ENCODE data around the gene SLC19A2. TPM values are rescaled to one million over a fixed set of nuclear protein-coding genes. Genes with fewer than 3 reads are reported as not detected.

The SLC19A2 gene
- total RNA-seq, 1 donor from 2014 or later = 12.2 TPM

- DNase-seq (ENCODE audit: low read depth, low spot score) = no peak
- Mint-ChIP-seq H3K4me1 (no peaks in the 10 kb centered on the region), H3K9me3 (no peaks in the 10 kb centered on the region), H3K4me3 (no peak overlapping the region), H3K36me3 (ENCODE audit: low read depth) (no peaks in the 10 kb centered on the region), H3K27ac (ENCODE audit: unreplicated experiment) (no peak overlapping the region), H3K27me3 (ENCODE audit: low read depth) (no peaks in the 10 kb centered on the region)
- no peak for TF ChIP-seq CTCF (conservative IDR thresholded peaks at IDR 0.05)
Measured at GRCh38 chr1:169523904-169524303, 38.2 kb upstream of the SLC19A2 start.

- no peak for TF ChIP-seq CTCF (conservative IDR thresholded peaks at IDR 0.05)
- no peak overlapping the region for H3K27ac Mint-ChIP-seq (ENCODE audit: unreplicated experiment)
- H3K4me1 Mint-ChIP-seq = no peaks in the 10 kb centered on the region
- H3K9me3 Mint-ChIP-seq = no peaks in the 10 kb centered on the region
- no peaks in the 10 kb centered on the region for H3K27me3 Mint-ChIP-seq (ENCODE audit: low read depth)
- no peaks in the 10 kb centered on the region for H3K36me3 Mint-ChIP-seq (ENCODE audit: low read depth)
- no peak overlapping the region for H3K4me3 Mint-ChIP-seq
- no peak for DNase-seq (ENCODE audit: low read depth, low spot score)
Measured at GRCh38 chr1:169521226-169521625, 35.5 kb upstream of the SLC19A2 start.

GRCh38 chr1:169517558-169518186 is 31.9 kb upstream of the SLC19A2 start:
- Mint-ChIP-seq H3K9me3 (no peaks in the 10 kb centered on the region), H3K27me3 (ENCODE audit: low read depth) (no peaks in the 10 kb centered on the region), H3K4me3 (no peak overlapping the region), H3K36me3 (ENCODE audit: low read depth) (no peaks in the 10 kb centered on the region), H3K4me1 (no peaks in the 10 kb centered on the region), H3K27ac (ENCODE audit: unreplicated experiment) (no peak overlapping the region)
- DNase-seq (ENCODE audit: low read depth, low spot score) = no peak
- no peak for TF ChIP-seq CTCF (conservative IDR thresholded peaks at IDR 0.05)

GRCh38 chr1:169515641-169516040 is 29.9 kb upstream of the SLC19A2 start:
- Mint-ChIP-seq H3K36me3 (ENCODE audit: low read depth) (no peaks in the 10 kb centered on the region), H3K9me3 (no peaks in the 10 kb centered on the region), H3K27me3 (ENCODE audit: low read depth) (no peaks in the 10 kb centered on the region), H3K27ac (ENCODE audit: unreplicated experiment) (no peak overlapping the region), H3K4me1 (no peaks in the 10 kb centered on the region), H3K4me3 (no peak overlapping the region)
- DNase-seq (ENCODE audit: low read depth, low spot score) = no peak
- no peak for TF ChIP-seq CTCF (conservative IDR thresholded peaks at IDR 0.05)

- TF ChIP-seq CTCF (conservative IDR thresholded peaks at IDR 0.05) = no peak
- Mint-ChIP-seq H3K27me3 (ENCODE audit: low read depth) (no peaks in the 10 kb centered on the region), H3K27ac (ENCODE audit: unreplicated experiment) (no peak overlapping the region), H3K9me3 (no peaks in the 10 kb centered on the region), H3K36me3 (ENCODE audit: low read depth) (no peaks in the 10 kb centered on the region), H3K4me1 (no peaks in the 10 kb centered on the region), H3K4me3 (no peak overlapping the region)
- DNase-seq (ENCODE audit: low read depth, low spot score) = no peak
Measured at GRCh38 chr1:169514566-169515270, 29.0 kb upstream of the SLC19A2 start.

Data from neural crest cell (in vitro differentiated cells).